K562 (cell line): ENCODE data around the gene PRF1. TPM values are rescaled to one million over a fixed set of nuclear protein-coding genes. Genes with fewer than 3 reads are reported as not detected.

Experiments used
- ATAC-seq: fragments of 200-7000 bp; cut with Tn5 transposase; 3 replicates; pipeline ENCODE4 v1.9.1; 2020; ENCODE audit warnings: moderate library complexity
- BruUV-seq: library from RNA; stranded (reverse); fragments of 400-500 nt; replicated peaks from 2 replicates; lab custom pipeline; 2021; lab: Mats Ljungman, UMichigan
- CTCF ChIA-PET: fragments of 300-600 bp; formaldehyde crosslinking; extraction: SDS; loops from one replicate; lab custom pipeline; 2021; ENCODE audit warnings: low intra/inter-chr PET ratio; lab: Yijun Ruan, JAX
- POLR2A ChIA-PET: fragments of 300-600, 350-650 bp; sonication (Branson Sonifier 250); formaldehyde crosslinking; extraction: SDS; loops from one replicate; lab custom pipeline; 2021; ENCODE audit warnings: antibody characterized with exemption, inconsistent platforms; lab: Yijun Ruan, JAX
- DNase-seq, 4 experiments: peaks; one replicate each; pipeline versions ENCODE4 v3.0.0 to v3.0.0-alpha.2; 2011 to 2018; ENCODE audit warnings: low spot score in 3 of 4, mixed read lengths in 3 of 4; ENCODE audit errors: extremely low read depth in 1 of 4
- FAIRE-seq: peaks from 2 replicates; lab custom pipeline; 2011; peaks lifted over from hg19 to GRCh38; lab: Jason Lieb, UNC
- H2AFZ ChIP-seq: 2 replicates; pipeline ENCODE4 v1.6.0; 2011; ENCODE audit warnings: low read depth, low read length, control low read depth, inconsistent platforms
- H3K27ac ChIP-seq: fragments of 200-600 bp; 3 replicates; pipeline ENCODE4 v1.8.0; 2011; ENCODE audit warnings: low read depth, mild to moderate bottlenecking, control low read depth, inconsistent platforms, low read length, moderate library complexity, mixed read lengths; ENCODE audit errors: extremely low read depth
- H3K27me3 ChIP-seq, 2 experiments: fragments of 300-600 bp in 1 of 2; 2 replicates in 1 of 2; 3 replicates in 1 of 2; pipeline versions ENCODE4 v1.6.0 to v1.8.0; 2011; ENCODE audit warnings: inconsistent platforms in 2 of 2, low read length in 2 of 2, mild to moderate bottlenecking in 1 of 2, mixed read lengths in 1 of 2, moderate library complexity in 1 of 2; ENCODE audit not compliant: control insufficient read depth in 2 of 2, insufficient read depth in 2 of 2
- H3K36me3 ChIP-seq: fragments of 300-600 bp; 3 replicates; pipeline ENCODE4 v1.8.0; 2011; ENCODE audit warnings: mild to moderate bottlenecking, low read length, inconsistent platforms; ENCODE audit not compliant: control insufficient read depth, insufficient read depth
- H3K4me1 ChIP-seq, 2 experiments: fragments of 200-600 bp in 1 of 2; replicated peaks in 1 of 2; 2 replicates in 1 of 2; 3 replicates in 1 of 2; pipeline versions ENCODE4 v1.5.1 to v1.8.0; 2011; ENCODE audit warnings: inconsistent platforms in 2 of 2, low read length in 2 of 2, mild to moderate bottlenecking in 1 of 2, mixed read lengths in 1 of 2, moderate library complexity in 1 of 2; ENCODE audit not compliant: control insufficient read depth in 2 of 2, insufficient read depth in 2 of 2
- H3K4me2 ChIP-seq: 2 replicates; pipeline ENCODE4 v1.6.1; 2011; ENCODE audit warnings: low read length, control low read depth, inconsistent platforms, mixed read lengths; ENCODE audit not compliant: insufficient read depth
- H3K4me3 ChIP-seq: fragments of 200-600 bp; sonication (generic), shearing (Covaris generic); 2 replicates; pipeline ENCODE4 v1.5.1; 2016; ENCODE audit warnings: control low read depth, inconsistent platforms
- H3K79me2 ChIP-seq: fragments of 200-600 bp; 3 replicates; pipeline ENCODE4 v1.8.0; 2011; ENCODE audit warnings: low read length, inconsistent platforms; ENCODE audit not compliant: control insufficient read depth, insufficient read depth
- H3K9ac ChIP-seq, 2 experiments: 2 replicates each; pipeline versions ENCODE4 v1.6.0 to v1.6.1; 2011; ENCODE audit warnings: low read depth in 2 of 2, low read length in 2 of 2, control low read depth in 1 of 2, inconsistent platforms in 1 of 2, mild to moderate bottlenecking in 1 of 2, mixed read lengths in 1 of 2; ENCODE audit not compliant: insufficient read depth in 1 of 2
- H3K9me1 ChIP-seq: one replicate; pipeline ENCODE4 v1.6.0; 2011; ENCODE audit warnings: inconsistent platforms, mild to moderate bottlenecking, low read length, moderate library complexity; ENCODE audit not compliant: control insufficient read depth, insufficient read depth
- H3K9me3 ChIP-seq: replicated peaks from 2 replicates; pipeline ENCODE4 v1.5.1; 2011; ENCODE audit warnings: low read depth, low read length, inconsistent platforms; ENCODE audit not compliant: control insufficient read depth, insufficient read depth
- H4K20me1 ChIP-seq: replicated peaks from 2 replicates; pipeline ENCODE4 v1.6.1; 2011; ENCODE audit warnings: low read length, inconsistent platforms, mixed read lengths; ENCODE audit not compliant: control insufficient read depth, insufficient read depth
- ATF2 ChIP-seq: sonication (generic); formaldehyde crosslinking; IDR thresholded peaks from 2 replicates; pipeline ENCODE4 v1.8.1; 2022; ENCODE audit warnings: missing genetic modification reagents
- DNMT1 ChIP-seq: fragments of 450-650 bp; IDR thresholded peaks from 2 replicates; pipeline ENCODE4 v1.6.1; 2016; ENCODE audit warnings: antibody characterized with exemption, mild to moderate bottlenecking
- EWSR1 ChIP-seq: fragments of 450-650 bp; IDR thresholded peaks from 2 replicates; pipeline ENCODE4 v1.6.1; 2018; ENCODE audit warnings: borderline replicate concordance, mild to moderate bottlenecking, low read depth, moderate library complexity; ENCODE audit not compliant: partially characterized antibody
- HES1 ChIP-seq: fragments of 450-650 bp; IDR thresholded peaks from 2 replicates; pipeline ENCODE4 v1.6.1; 2016; ENCODE audit warnings: low read depth, mild to moderate bottlenecking, moderate library complexity
- NR2F6 ChIP-seq: fragments of 450-650 bp; formaldehyde crosslinking; IDR thresholded peaks from 2 replicates; pipeline ENCODE4 v1.4.0; 2020; ENCODE audit warnings: mild to moderate bottlenecking
- SIRT6 ChIP-seq: IDR thresholded peaks from one replicate; pipeline ENCODE4 v1.6.1; 2012; ENCODE audit warnings: low read depth, mild to moderate bottlenecking, control low read depth, inconsistent platforms, low read length, moderate library complexity
- THAP12 ChIP-seq: fragments of 250-450 bp; sonication (Bioruptor Pico); IDR thresholded peaks from 2 replicates; pipeline ENCODE4 v1.9.0; 2021; ENCODE audit warnings: mild to moderate bottlenecking, inconsistent platforms
- ZFX ChIP-seq: sonication (generic); formaldehyde crosslinking; IDR thresholded peaks from 2 replicates; pipeline ENCODE4 v1.8.0; 2022; ENCODE audit warnings: mild to moderate bottlenecking, missing genetic modification reagents, moderate library complexity
- ZNF431 ChIP-seq: sonication (generic); formaldehyde crosslinking; IDR thresholded peaks from 2 replicates; pipeline ENCODE4 v1.8.0; 2022; ENCODE audit warnings: mild to moderate bottlenecking, missing genetic modification reagents
- ZNF609 ChIP-seq: sonication (generic); formaldehyde crosslinking; IDR thresholded peaks from 2 replicates; pipeline ENCODE4 v1.8.1; 2023; ENCODE audit warnings: missing genetic modification reagents, mild to moderate bottlenecking, borderline replicate concordance
- ZNF77 ChIP-seq: fragments of 250-450 bp; sonication (Bioruptor Pico); IDR thresholded peaks from 2 replicates; pipeline ENCODE4 v1.5.0; 2020
- ZNF780A ChIP-seq: fragments of 250-450 bp; sonication (Bioruptor Pico); IDR thresholded peaks from 2 replicates; pipeline ENCODE4 v1.5.0; 2021; ENCODE audit warnings: mild to moderate bottlenecking
- WGBS: fragments of 100-300 bp; shearing (Covaris generic); methylation state at CpG from one replicate; pipeline ENCODE4 v1.1.6; 2016; ENCODE audit warnings: low coverage, mixed read lengths; ENCODE audit not compliant: insufficient coverage; ENCODE audit errors: missing lambda C conversion rate; 5-methylcytosine and 5-hydroxymethylcytosine counted together
- in situ Hi-C: fragments of 300-500 bp; cut with MboI; formaldehyde crosslinking; loops from 4 replicates; pipeline ENCODE4 v1.15.0; 2018; ENCODE audit warnings: inconsistent platforms, mixed read lengths
- intact Hi-C: fragments of 100-400 bp; cut with micrococcal nuclease; formaldehyde crosslinking; loops from 2 replicates; pipeline ENCODE4 v1.14.2; 2022
- polyA plus RNA-seq, 8 experiments: library from polyadenylated mRNA; depleted of rRNA in 4 of 8; stranded (reverse) in 5 of 8; unstranded in 3 of 8; fragments of >200 nt; fragmentation: Nextera tagmentation in 2 of 8; fragmentation: Illumina TruSeq in 1 of 8; extraction: Ambion mirVana in 2 of 8; extraction: Trizol in 1 of 8; gene quantifications; 2 replicates each; pipeline versions ENCODE4 v1.2.1 to v1.2.3, GENCODE V29; 2011 to 2014; ENCODE audit warnings: inconsistent platforms in 1 of 8, missing spikeins in 1 of 8
- total RNA-seq, 7 experiments: library from RNA; depleted of rRNA in 6 of 7; stranded (reverse); fragments of >200 nt in 6 of 7; fragmentation: Illumina TruSeq in 2 of 7; extraction: Trizol in 2 of 7; gene quantifications; 2 replicates each; pipeline versions ENCODE4 v1.2.1 to v1.2.3, GENCODE V29; 2011 to 2021; ENCODE audit warnings: low replicate concordance in 1 of 7

PRF1 gene
- total and polyA plus RNA-seq, 9 of the 15 experiments (the other 6 are each of a cell fraction or from before 2014, with no cell fraction given), result 3.8 to 8.6 (median 6.3) TPM

GRCh38 chr10:70594161-70594560 lies 8.4 kb downstream of the PRF1 start (continued):
- TF ChIP-seq THAP12, result no peak
- TF ChIP-seq DNMT1, result no peak
- TF ChIP-seq, all 486 proteins: peak for 0

- CTCF ChIA-PET, result no interaction called here
- WGBS, result 69% methylated on average over 7 of the region's 7 CpGs
- H3K4me1 ChIP-seq, result peaks cover 57 to 65% of the 10 kb centered on the region in 2 experiments
- no peak overlapping the region for H3K9ac ChIP-seq
- H3K4me3 ChIP-seq, result no peak overlapping the region
- no peak overlapping the region for H3K27ac ChIP-seq
- H3K79me2 ChIP-seq, result no peaks in the 10 kb centered on the region; the same call in 2 of the 3 replicates
- H3K27me3 ChIP-seq, result no peaks in the 10 kb centered on the region
- H4K20me1 ChIP-seq, result no peaks in the 10 kb centered on the region
- DNase-seq (no peak), ATAC-seq (no peak), FAIRE-seq (no peak)
- BruUV-seq, result no TSS peak
- in situ Hi-C loops (no loop called here), intact Hi-C loops (no loop called here)
- H2AFZ ChIP-seq, result no peak overlapping the region
- no peaks in the 10 kb centered on the region for H3K36me3 ChIP-seq
- POLR2A ChIA-PET, result interaction anchor here (1.3 to 1.6 kb wide), 2 partner anchors 8 to 12 kb away, joined by 3 to 6 read pairs; no protein-coding TSS in a partner anchor
- no peak overlapping the region for H3K4me2 ChIP-seq
- H3K9me3 ChIP-seq, result no peaks in the 10 kb centered on the region
- no peaks in the 10 kb centered on the region for H3K9me1 ChIP-seq
- TF ChIP-seq EWSR1, result no peak
- no peak for TF ChIP-seq ZNF780A
- TF ChIP-seq HES1, result no peak
- no peak for TF ChIP-seq SIRT6
- no peak for TF ChIP-seq ATF2
- no peak for TF ChIP-seq ZNF431 (CRISPR knock-in tag)
- no peak for TF ChIP-seq NR2F6 (CRISPR knock-in tag)
- TF ChIP-seq ZNF77 (CRISPR knock-in tag), result no peak
- TF ChIP-seq ZFX (CRISPR knock-in tag), result no peak
- no peak for TF ChIP-seq ZNF609 (CRISPR knock-in tag)
Observed at GRCh38 chr10:70593513-70593890, 9.0 kb downstream of the PRF1 start.
